GM19238 (cell line): Measurements from ENCODE around the gene CACTIN.
"Not testable (repeated sequence)": the region's sequence is repeated elsewhere in the genome, so short reads cannot be mapped to it uniquely, and the experiment has no call there.

Experiments used
- DNase-seq: peaks from one replicate; pipeline ENCODE4 v3.0.0; 2011; ENCODE audit warnings: low spot score; ENCODE audit not compliant: insufficient read length

CACTIN gene

GRCh38 chr19:3663838-3664237 lies 37.2 kb upstream of the CACTIN start:
- no peak for DNase-seq

GRCh38 chr19:3661284-3662238 lies 35.0 kb upstream of the CACTIN start:
- no peak for DNase-seq

- no peak for DNase-seq
Measured at GRCh38 chr19:3660493-3661219, 34.1 kb upstream of the CACTIN start.

- no peak for DNase-seq
Measured at GRCh38 chr19:3659746-3660112, 33.1 kb upstream of the CACTIN start.

GRCh38 chr19:3658870-3659745 lies 32.5 kb upstream of the CACTIN start:
- DNase-seq, result no peak

- no peak for DNase-seq
Measured at GRCh38 chr19:3658004-3658869, 31.6 kb upstream of the CACTIN start.

- DNase-seq, result no peak
Measured at GRCh38 chr19:3657395-3657769, 30.8 kb upstream of the CACTIN start.

- no peak for DNase-seq
Measured at GRCh38 chr19:3656747-3657394, 30.3 kb upstream of the CACTIN start.

- no peak for DNase-seq
Measured at GRCh38 chr19:3656073-3656746, 29.6 kb upstream of the CACTIN start.

GRCh38 chr19:3655402-3656072 lies 28.9 kb upstream of the CACTIN start:
- no peak for DNase-seq

- no peak for DNase-seq
Measured at GRCh38 chr19:3653865-3654513, 27.4 kb upstream of the CACTIN start.

- DNase-seq, result no peak
Measured at GRCh38 chr19:3653081-3653795, 26.6 kb upstream of the CACTIN start.

- no peak for DNase-seq
Measured at GRCh38 chr19:3652422-3652821, 25.8 kb upstream of the CACTIN start.

GRCh38 chr19:3651684-3652083 lies 25.1 kb upstream of the CACTIN start:
- no peak for DNase-seq

GRCh38 chr19:3649888-3650287 lies 23.3 kb upstream of the CACTIN start:
- no peak for DNase-seq

- no peak for DNase-seq
Measured at GRCh38 chr19:3648037-3648905, 21.7 kb upstream of the CACTIN start.

GRCh38 chr19:3647102-3647501 lies 20.5 kb upstream of the CACTIN start:
- not testable (repeated sequence) for DNase-seq
